HEK293 (cell line): Measurements from ENCODE around the gene NFE2L2.

Experiments
- CTCF ChIA-PET: fragments of 350-600 bp; formaldehyde crosslinking; extraction: SDS; loops from one replicate; lab custom pipeline; 2021; ENCODE audit warnings: antibody characterized with exemption; lab: Yijun Ruan, JAX
- POLR2A ChIA-PET: fragments of 300-600 bp; formaldehyde crosslinking; extraction: SDS; loops from one replicate; lab custom pipeline; 2020; ENCODE audit warnings: antibody characterized with exemption, inconsistent platforms; lab: Yijun Ruan, JAX
- H3K27ac ChIP-seq: fragments of 200-500 bp; sonication (Bioruptor generic); 2 replicates; pipeline ENCODE4 v1.5.1; 2014; ENCODE audit warnings: low read depth, low read length, control low read depth, inconsistent platforms; ENCODE audit errors: extremely low read depth
- H3K36me3 ChIP-seq, 2 experiments: fragments of 200-500 bp in 1 of 2; sonication (Bioruptor generic) in 1 of 2; 1 replicate in 1 of 2; 2 replicates in 1 of 2; pipeline ENCODE4 v1.5.1; 2014 to 2017; ENCODE audit warnings: inconsistent platforms in 2 of 2, low read length in 2 of 2; ENCODE audit not compliant: control insufficient read depth in 2 of 2, insufficient read depth in 1 of 2
- H3K4me1 ChIP-seq: fragments of 200-500 bp; sonication (Bioruptor generic); 2 replicates; pipeline ENCODE4 v1.5.1; 2014; ENCODE audit warnings: mild to moderate bottlenecking, low read length, inconsistent platforms; ENCODE audit not compliant: control insufficient read depth, insufficient read depth
- H3K4me3 ChIP-seq: 2 replicates; pipeline ENCODE4 v1.5.1; 2011; ENCODE audit warnings: low read depth, mild to moderate bottlenecking, control low read depth, low read length, moderate library complexity
- H3K9me3 ChIP-seq: fragments of 200-500 bp; sonication (Bioruptor generic); 2 replicates; pipeline ENCODE4 v1.5.1; 2014; ENCODE audit warnings: low read depth, low read length, inconsistent platforms; ENCODE audit not compliant: control insufficient read depth, insufficient read depth
- PRDM1 ChIP-seq: fragments of 450-650 bp; formaldehyde crosslinking; IDR thresholded peaks from 2 replicates; pipeline ENCODE4; 2016; ENCODE audit warnings: missing biosample characterization, missing genetic modification characterization
- SALL2 ChIP-seq: fragments of 450-650 bp; formaldehyde crosslinking; IDR thresholded peaks from 2 replicates; pipeline ENCODE4 v1.5.0; 2017; ENCODE audit warnings: missing biosample characterization, mild to moderate bottlenecking, missing genetic modification characterization, borderline replicate concordance
- ZBTB21 ChIP-seq: fragments of 450-650 bp; formaldehyde crosslinking; IDR thresholded peaks from 2 replicates; pipeline ENCODE4 v1.5.1; 2017; ENCODE audit warnings: missing biosample characterization, missing genetic modification characterization
- ZNF112 ChIP-seq: fragments of 450-650 bp; formaldehyde crosslinking; IDR thresholded peaks from 2 replicates; pipeline ENCODE4 v1.5.0; 2017; ENCODE audit warnings: missing biosample characterization, missing genetic modification characterization
- ZNF792 ChIP-seq: fragments of 450-650 bp; formaldehyde crosslinking; IDR thresholded peaks from 2 replicates; pipeline ENCODE4 v1.5.1; 2016; ENCODE audit warnings: missing biosample characterization, missing genetic modification characterization
- TF ChIP-seq, protein P1 (sequence below): fragments of 450-650 bp; formaldehyde crosslinking; IDR thresholded peaks from 2 replicates; pipeline ENCODE4 v1.5.1; 2016; ENCODE audit warnings: missing biosample characterization, missing genetic modification characterization, low read depth
- TF ChIP-seq, protein P2 (sequence below): fragments of 450-650 bp; formaldehyde crosslinking; IDR thresholded peaks from 2 replicates; pipeline ENCODE4 v1.5.1; 2016; ENCODE audit warnings: missing biosample characterization, missing genetic modification characterization
- TF ChIP-seq, protein P3 (sequence below): fragments of 450-650 bp; formaldehyde crosslinking; IDR thresholded peaks from 2 replicates; pipeline ENCODE4 v1.5.1; 2017; ENCODE audit warnings: missing biosample characterization, missing genetic modification characterization
- TF ChIP-seq, protein P4 (sequence below): fragments of 450-650 bp; formaldehyde crosslinking; IDR thresholded peaks from 2 replicates; pipeline ENCODE4 v1.5.1; 2016; ENCODE audit warnings: missing biosample characterization, missing genetic modification characterization
- TF ChIP-seq, protein P5 (sequence below): fragments of 450-650 bp; formaldehyde crosslinking; IDR thresholded peaks from 2 replicates; pipeline ENCODE4 v1.5.1; 2016; ENCODE audit warnings: missing biosample characterization, missing genetic modification characterization

NFE2L2 gene

DNA sequence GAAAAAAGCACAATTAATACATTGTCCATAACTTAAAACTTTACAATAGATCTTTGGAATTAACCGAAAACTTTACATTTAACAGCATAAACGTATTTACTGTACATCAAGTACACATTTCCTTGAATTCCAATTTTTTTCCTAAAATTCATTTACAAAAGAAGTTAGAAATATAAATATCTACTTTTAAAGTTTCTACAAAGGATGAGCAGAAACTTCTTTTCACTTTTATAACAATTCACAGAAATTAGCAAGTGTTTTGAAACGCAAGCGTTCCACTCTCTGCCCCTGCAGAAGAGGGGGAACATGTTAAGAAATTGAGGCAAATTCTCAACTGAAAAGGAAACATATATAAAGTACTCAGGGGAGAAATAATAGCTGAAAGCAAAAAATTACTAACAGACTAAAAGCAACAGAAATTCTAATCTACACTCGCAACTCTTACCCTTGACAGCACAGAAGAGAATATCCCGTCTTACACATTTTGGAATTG is 1.5 kb downstream of the NFE2L2 start:
- Histone ChIP-seq H3K9me3 (no peaks in the 10 kb centered on the region), H3K27ac (0 out of 2 replicates have a peak overlapping the region, but pooled peaks have one; percentile 26), H3K4me3 (peak overlapping the region; percentile 95), H3K36me3 (peaks cover 0 to 3% of the 10 kb centered on the region in 2 experiments; a peak in 1 of 3 replicates), H3K4me1 (peaks cover 12% of the 10 kb centered on the region)
- ChIA-PET CTCF (interaction anchor here (0.5 to 2.8 kb wide), 28 partner anchors 9 to 733 kb away, joined by 3 to 25 read pairs (median 4); no protein-coding TSS in a partner anchor), POLR2A (interaction anchor here (0.7 to 3.2 kb wide), 13 partner anchors 8 to 129 kb away, joined by 3 to 23 read pairs (median 8); partner anchors contain the start of gene HNRNPA3)
- peak; percentile 67; the same call in 1 of the 2 replicates for TF ChIP-seq PRDM1 (tag by site-specific recombination)
- TF ChIP-seq, protein P1, sequence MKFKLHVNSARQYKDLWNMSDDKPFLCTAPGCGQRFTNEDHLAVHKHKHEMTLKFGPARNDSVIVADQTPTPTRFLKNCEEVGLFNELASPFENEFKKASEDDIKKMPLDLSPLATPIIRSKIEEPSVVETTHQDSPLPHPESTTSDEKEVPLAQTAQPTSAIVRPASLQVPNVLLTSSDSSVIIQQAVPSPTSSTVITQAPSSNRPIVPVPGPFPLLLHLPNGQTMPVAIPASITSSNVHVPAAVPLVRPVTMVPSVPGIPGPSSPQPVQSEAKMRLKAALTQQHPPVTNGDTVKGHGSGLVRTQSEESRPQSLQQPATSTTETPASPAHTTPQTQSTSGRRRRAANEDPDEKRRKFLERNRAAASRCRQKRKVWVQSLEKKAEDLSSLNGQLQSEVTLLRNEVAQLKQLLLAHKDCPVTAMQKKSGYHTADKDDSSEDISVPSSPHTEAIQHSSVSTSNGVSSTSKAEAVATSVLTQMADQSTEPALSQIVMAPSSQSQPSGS (tag by site-specific recombination): no peak
- TF ChIP-seq SALL2: no peak
- TF ChIP-seq ZNF792 (tag by site-specific recombination): no peak
- TF ChIP-seq ZNF112 (tag by site-specific recombination): no peak
- TF ChIP-seq, protein P2, sequence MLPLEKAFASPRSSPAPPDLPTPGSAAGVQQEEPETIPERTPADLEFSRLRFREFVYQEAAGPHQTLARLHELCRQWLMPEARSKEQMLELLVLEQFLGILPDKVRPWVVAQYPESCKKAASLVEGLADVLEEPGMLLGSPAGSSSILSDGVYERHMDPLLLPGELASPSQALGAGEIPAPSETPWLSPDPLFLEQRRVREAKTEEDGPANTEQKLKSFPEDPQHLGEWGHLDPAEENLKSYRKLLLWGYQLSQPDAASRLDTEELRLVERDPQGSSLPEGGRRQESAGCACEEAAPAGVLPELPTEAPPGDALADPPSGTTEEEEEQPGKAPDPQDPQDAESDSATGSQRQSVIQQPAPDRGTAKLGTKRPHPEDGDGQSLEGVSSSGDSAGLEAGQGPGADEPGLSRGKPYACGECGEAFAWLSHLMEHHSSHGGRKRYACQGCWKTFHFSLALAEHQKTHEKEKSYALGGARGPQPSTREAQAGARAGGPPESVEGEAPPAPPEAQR: no peak
- no peak for TF ChIP-seq ZBTB21 (tag by site-specific recombination)
- TF ChIP-seq, protein P3, sequence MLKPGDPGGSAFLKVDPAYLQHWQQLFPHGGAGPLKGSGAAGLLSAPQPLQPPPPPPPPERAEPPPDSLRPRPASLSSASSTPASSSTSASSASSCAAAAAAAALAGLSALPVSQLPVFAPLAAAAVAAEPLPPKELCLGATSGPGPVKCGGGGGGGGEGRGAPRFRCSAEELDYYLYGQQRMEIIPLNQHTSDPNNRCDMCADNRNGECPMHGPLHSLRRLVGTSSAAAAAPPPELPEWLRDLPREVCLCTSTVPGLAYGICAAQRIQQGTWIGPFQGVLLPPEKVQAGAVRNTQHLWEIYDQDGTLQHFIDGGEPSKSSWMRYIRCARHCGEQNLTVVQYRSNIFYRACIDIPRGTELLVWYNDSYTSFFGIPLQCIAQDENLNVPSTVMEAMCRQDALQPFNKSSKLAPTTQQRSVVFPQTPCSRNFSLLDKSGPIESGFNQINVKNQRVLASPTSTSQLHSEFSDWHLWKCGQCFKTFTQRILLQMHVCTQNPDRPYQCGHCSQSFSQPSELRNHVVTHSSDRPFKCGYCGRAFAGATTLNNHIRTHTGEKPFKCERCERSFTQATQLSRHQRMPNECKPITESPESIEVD (tag by site-specific recombination): 0 out of 2 replicates have a peak, but pooled peaks have one; percentile 24

DNA sequence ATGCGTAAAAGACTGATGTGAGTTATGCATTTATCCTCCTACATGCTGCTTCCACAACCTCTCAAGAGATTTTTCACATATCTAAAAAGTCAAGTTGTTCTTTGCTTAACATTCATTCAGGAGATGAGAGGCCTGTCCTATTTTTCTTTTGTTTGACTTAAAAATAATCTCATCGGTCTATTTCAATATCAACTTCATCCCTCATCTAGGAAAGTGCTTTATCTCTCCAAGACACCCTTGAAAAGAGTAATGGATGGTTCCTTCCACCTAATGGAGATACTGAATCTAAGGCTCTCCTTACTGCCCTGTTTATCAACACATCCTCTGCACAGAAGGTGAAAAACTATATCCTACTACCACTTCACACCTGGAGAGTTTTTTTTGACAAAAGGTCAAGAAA is 2.4 kb downstream of the NFE2L2 start:
- Histone ChIP-seq H3K36me3 (peaks cover 0 to 3% of the 10 kb centered on the region in 2 experiments; a peak in 1 of 3 replicates), H3K4me3 (peak overlapping the region; percentile 95), H3K4me1 (peaks cover 12% of the 10 kb centered on the region), H3K9me3 (no peaks in the 10 kb centered on the region), H3K27ac (no peak overlapping the region)
- ChIA-PET POLR2A (no interaction called here), CTCF (interaction anchor here (0.7 to 2.6 kb wide), 3 partner anchors 9 to 178 kb away, joined by 3 to 25 read pairs (median 5); no protein-coding TSS in a partner anchor)
- TF ChIP-seq, protein P4, sequence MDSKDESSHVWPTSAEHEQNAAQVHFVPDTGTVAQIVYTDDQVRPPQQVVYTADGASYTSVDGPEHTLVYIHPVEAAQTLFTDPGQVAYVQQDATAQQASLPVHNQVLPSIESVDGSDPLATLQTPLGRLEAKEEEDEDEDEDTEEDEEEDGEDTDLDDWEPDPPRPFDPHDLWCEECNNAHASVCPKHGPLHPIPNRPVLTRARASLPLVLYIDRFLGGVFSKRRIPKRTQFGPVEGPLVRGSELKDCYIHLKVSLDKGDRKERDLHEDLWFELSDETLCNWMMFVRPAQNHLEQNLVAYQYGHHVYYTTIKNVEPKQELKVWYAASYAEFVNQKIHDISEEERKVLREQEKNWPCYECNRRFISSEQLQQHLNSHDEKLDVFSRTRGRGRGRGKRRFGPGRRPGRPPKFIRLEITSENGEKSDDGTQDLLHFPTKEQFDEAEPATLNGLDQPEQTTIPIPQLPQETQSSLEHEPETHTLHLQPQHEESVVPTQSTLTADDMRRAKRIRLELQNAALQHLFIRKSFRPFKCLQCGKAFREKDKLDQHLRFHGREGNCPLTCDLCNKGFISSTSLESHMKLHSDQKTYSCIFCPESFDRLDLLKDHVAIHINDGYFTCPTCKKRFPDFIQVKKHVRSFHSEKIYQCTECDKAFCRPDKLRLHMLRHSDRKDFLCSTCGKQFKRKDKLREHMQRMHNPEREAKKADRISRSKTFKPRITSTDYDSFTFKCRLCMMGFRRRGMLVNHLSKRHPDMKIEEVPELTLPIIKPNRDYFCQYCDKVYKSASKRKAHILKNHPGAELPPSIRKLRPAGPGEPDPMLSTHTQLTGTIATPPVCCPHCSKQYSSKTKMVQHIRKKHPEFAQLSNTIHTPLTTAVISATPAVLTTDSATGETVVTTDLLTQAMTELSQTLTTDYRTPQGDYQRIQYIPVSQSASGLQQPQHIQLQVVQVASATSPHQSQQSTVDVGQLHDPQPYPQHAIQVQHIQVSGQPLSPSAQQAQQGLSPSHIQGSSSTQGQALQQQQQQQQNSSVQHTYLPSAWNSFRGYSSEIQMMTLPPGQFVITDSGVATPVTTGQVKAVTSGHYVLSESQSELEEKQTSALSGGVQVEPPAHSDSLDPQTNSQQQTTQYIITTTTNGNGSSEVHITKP: peak; percentile 73
- TF ChIP-seq, protein P2: no peak
- TF ChIP-seq, protein P5, sequence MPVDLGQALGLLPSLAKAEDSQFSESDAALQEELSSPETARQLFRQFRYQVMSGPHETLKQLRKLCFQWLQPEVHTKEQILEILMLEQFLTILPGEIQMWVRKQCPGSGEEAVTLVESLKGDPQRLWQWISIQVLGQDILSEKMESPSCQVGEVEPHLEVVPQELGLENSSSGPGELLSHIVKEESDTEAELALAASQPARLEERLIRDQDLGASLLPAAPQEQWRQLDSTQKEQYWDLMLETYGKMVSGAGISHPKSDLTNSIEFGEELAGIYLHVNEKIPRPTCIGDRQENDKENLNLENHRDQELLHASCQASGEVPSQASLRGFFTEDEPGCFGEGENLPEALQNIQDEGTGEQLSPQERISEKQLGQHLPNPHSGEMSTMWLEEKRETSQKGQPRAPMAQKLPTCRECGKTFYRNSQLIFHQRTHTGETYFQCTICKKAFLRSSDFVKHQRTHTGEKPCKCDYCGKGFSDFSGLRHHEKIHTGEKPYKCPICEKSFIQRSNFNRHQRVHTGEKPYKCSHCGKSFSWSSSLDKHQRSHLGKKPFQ (tag by site-specific recombination): 0 out of 2 replicates have a peak, but pooled peaks have one; percentile 28
